Osteoblast (primary cell): Measurements from ENCODE around the gene TMEM63A. TPM values are rescaled to one million over a fixed set of nuclear protein-coding genes. Genes with fewer than 3 reads are reported as not detected.
"Not testable (repeated sequence)": the region's sequence is repeated elsewhere in the genome, so short reads cannot be mapped to it uniquely, and the experiment has no call there.

Experiments used
- DNase-seq: peaks from one replicate; pipeline ENCODE4 v3.0.0; 2011; ENCODE audit warnings: low spot score, mixed read lengths; ENCODE audit not compliant: insufficient read length; ENCODE audit errors: missing footprints
- H2AFZ ChIP-seq: 2 replicates; pipeline ENCODE4 v1.6.0; 2011; ENCODE audit warnings: mild to moderate bottlenecking, low read length
- H3K27ac ChIP-seq: 2 replicates; pipeline ENCODE4 v1.5.1; 2011; ENCODE audit warnings: mild to moderate bottlenecking, low read depth, low read length, moderate library complexity
- H3K27me3 ChIP-seq: 2 replicates; pipeline ENCODE4 v1.6.0; 2012; ENCODE audit warnings: mild to moderate bottlenecking, control low read depth, inconsistent platforms, low read length, moderate library complexity; ENCODE audit not compliant: insufficient read depth
- H3K36me3 ChIP-seq: 2 replicates; pipeline ENCODE4 v1.5.1; 2011; ENCODE audit warnings: mild to moderate bottlenecking, low read length, control low read depth, moderate library complexity; ENCODE audit not compliant: insufficient read depth
- H3K4me1 ChIP-seq: 2 replicates; pipeline ENCODE4 v1.5.1; 2011; ENCODE audit warnings: mild to moderate bottlenecking, low read length, control low read depth, moderate library complexity; ENCODE audit not compliant: insufficient read depth
- H3K4me2 ChIP-seq: 2 replicates; pipeline ENCODE4 v1.6.0; 2011; ENCODE audit warnings: mild to moderate bottlenecking, low read length; ENCODE audit not compliant: insufficient read depth
- H3K4me3 ChIP-seq: fragments of 200-600 bp; sonication (generic); 3 replicates; pipeline ENCODE4 v1.5.1; 2012; ENCODE audit warnings: mild to moderate bottlenecking, low read length, inconsistent platforms; ENCODE audit not compliant: insufficient read depth
- H3K79me2 ChIP-seq: 2 replicates; pipeline ENCODE4 v1.6.0; 2012; ENCODE audit warnings: mild to moderate bottlenecking, low read length, control low read depth, inconsistent platforms; ENCODE audit not compliant: insufficient read depth
- H3K9me3 ChIP-seq: 2 replicates; pipeline ENCODE4 v1.5.1; 2011; ENCODE audit warnings: low read depth, low read length, control low read depth
- H4K20me1 ChIP-seq: 2 replicates; pipeline ENCODE4 v1.6.0; 2012; ENCODE audit warnings: mild to moderate bottlenecking, low read length, control low read depth; ENCODE audit not compliant: insufficient read depth
- total RNA-seq: library from RNA; depleted of rRNA; stranded (reverse); fragments of >200 nt; gene quantifications from 2 replicates; pipeline ENCODE4 v1.2.3, GENCODE V29; 2012
- TF ChIP-seq, protein P1 (sequence below): IDR thresholded peaks from 2 replicates; pipeline ENCODE4 v1.5.1; 2011; ENCODE audit warnings: mild to moderate bottlenecking, low read depth, low read length, moderate library complexity; ENCODE audit errors: extremely low read depth

TMEM63A gene
- total RNA-seq, 1 donor: 23.2 TPM

- peak overlapping the region; percentile 39 for H2AFZ ChIP-seq
- H3K4me1 ChIP-seq: peaks cover 41% of the 10 kb centered on the region
- H3K9me3 ChIP-seq: no peaks in the 10 kb centered on the region
- H3K4me3 ChIP-seq: peak overlapping the region; percentile 10
- H3K27me3 ChIP-seq: no peaks in the 10 kb centered on the region
- peak overlapping the region; percentile 84 for H3K27ac ChIP-seq
- DNase-seq: peak; percentile 91
- peak overlapping the region; percentile 61 for H3K4me2 ChIP-seq
- peaks cover 23% of the 10 kb centered on the region for H3K79me2 ChIP-seq
- TF ChIP-seq, protein P1, sequence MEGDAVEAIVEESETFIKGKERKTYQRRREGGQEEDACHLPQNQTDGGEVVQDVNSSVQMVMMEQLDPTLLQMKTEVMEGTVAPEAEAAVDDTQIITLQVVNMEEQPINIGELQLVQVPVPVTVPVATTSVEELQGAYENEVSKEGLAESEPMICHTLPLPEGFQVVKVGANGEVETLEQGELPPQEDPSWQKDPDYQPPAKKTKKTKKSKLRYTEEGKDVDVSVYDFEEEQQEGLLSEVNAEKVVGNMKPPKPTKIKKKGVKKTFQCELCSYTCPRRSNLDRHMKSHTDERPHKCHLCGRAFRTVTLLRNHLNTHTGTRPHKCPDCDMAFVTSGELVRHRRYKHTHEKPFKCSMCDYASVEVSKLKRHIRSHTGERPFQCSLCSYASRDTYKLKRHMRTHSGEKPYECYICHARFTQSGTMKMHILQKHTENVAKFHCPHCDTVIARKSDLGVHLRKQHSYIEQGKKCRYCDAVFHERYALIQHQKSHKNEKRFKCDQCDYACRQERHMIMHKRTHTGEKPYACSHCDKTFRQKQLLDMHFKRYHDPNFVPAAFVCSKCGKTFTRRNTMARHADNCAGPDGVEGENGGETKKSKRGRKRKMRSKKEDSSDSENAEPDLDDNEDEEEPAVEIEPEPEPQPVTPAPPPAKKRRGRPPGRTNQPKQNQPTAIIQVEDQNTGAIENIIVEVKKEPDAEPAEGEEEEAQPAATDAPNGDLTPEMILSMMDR: no peak
- H4K20me1 ChIP-seq: peaks cover 5% of the 10 kb centered on the region
- H3K36me3 ChIP-seq: no peaks in the 10 kb centered on the region
These were observed 65.3 kb downstream of the TMEM63A start for GRCh38 chr1:225816643-225817538.

GRCh38 chr1:225815526-225816178 lies 66.5 kb downstream of the TMEM63A start:
- DNase-seq: no peak
- no peak overlapping the region for H3K4me2 ChIP-seq
- no peaks in the 10 kb centered on the region for H3K27me3 ChIP-seq
- peaks cover 52% of the 10 kb centered on the region for H3K4me1 ChIP-seq
- H3K9me3 ChIP-seq: no peaks in the 10 kb centered on the region
- peaks cover 25% of the 10 kb centered on the region for H3K79me2 ChIP-seq
- H3K36me3 ChIP-seq: no peaks in the 10 kb centered on the region
- no peak overlapping the region for H3K27ac ChIP-seq
- TF ChIP-seq, protein P1: no peak
- H4K20me1 ChIP-seq: peaks cover 7% of the 10 kb centered on the region
- H3K4me3 ChIP-seq: no peak overlapping the region
- H2AFZ ChIP-seq: no peak overlapping the region

DNA sequence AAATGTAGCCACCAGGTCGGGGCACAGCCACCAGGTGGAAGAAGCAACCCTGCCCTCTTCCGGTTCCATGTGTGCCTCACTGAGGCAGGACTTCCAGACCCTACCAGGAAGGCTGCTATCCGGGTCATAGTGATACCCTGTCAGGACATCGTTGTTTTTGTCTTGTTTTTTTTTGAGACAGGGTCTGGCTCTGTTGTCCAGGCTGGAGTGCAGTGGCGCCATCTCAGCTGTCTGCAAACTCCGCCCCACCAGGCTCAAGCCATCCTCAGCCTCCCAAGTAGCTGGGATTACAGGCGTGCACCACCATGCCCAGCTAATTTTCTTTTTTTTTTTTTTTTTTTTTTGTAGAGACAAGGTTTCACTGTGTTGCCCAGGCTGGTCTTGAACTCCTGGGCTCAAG lies 67.1 kb downstream of the TMEM63A start:
- not testable (repeated sequence) for DNase-seq, H3K4me2 ChIP-seq, H3K27me3 ChIP-seq, H4K20me1 ChIP-seq, H2AFZ ChIP-seq, H3K36me3 ChIP-seq, H3K4me3 ChIP-seq, H3K9me3 ChIP-seq, H3K27ac ChIP-seq
- peaks cover 25% of the 10 kb centered on the region for H3K79me2 ChIP-seq
- peaks cover 52% of the 10 kb centered on the region for H3K4me1 ChIP-seq

- H3K27ac ChIP-seq: no peak overlapping the region
- no peak for DNase-seq
- H3K4me2 ChIP-seq: no peak overlapping the region
- no peaks in the 10 kb centered on the region for H3K27me3 ChIP-seq
- H2AFZ ChIP-seq: no peak overlapping the region
- no peaks in the 10 kb centered on the region for H3K9me3 ChIP-seq
- H3K79me2 ChIP-seq: peaks cover 25% of the 10 kb centered on the region
- no peak overlapping the region for H3K4me3 ChIP-seq
- no peaks in the 10 kb centered on the region for H3K36me3 ChIP-seq
- TF ChIP-seq, protein P1: no peak
- H3K4me1 ChIP-seq: peaks cover 54% of the 10 kb centered on the region
- peaks cover 7% of the 10 kb centered on the region for H4K20me1 ChIP-seq
These were observed 67.8 kb downstream of the TMEM63A start for GRCh38 chr1:225814381-225814780.
